Endodermal cell (in vitro differentiated cells): ENCODE measurements around the gene SLC30A5. TPM values are rescaled to one million over a fixed set of nuclear protein-coding genes. Genes with fewer than 3 reads are reported as not detected.

Experiments used
- DNase-seq: peaks from one replicate; pipeline ENCODE4 v3.0.0-alpha.2; 2017
- H3K27ac ChIP-seq: 2 replicates; pipeline ENCODE4 v1.5.1; 2013; ENCODE audit warnings: mild to moderate bottlenecking, low read depth, low read length, moderate library complexity
- H3K27me3 ChIP-seq: 2 replicates; pipeline ENCODE4 v1.6.1; 2013; ENCODE audit warnings: mild to moderate bottlenecking, low read length, moderate library complexity; ENCODE audit not compliant: insufficient read depth, control insufficient read depth, poor library complexity, severe bottlenecking
- H3K36me3 ChIP-seq: 2 replicates; pipeline ENCODE4 v1.7.0; 2013; ENCODE audit warnings: mild to moderate bottlenecking, low read length, moderate library complexity; ENCODE audit not compliant: control insufficient read depth, insufficient read depth
- H3K4me1 ChIP-seq: one replicate; pipeline ENCODE4 v1.7.0; 2013; ENCODE audit warnings: low read length; ENCODE audit not compliant: control insufficient read depth, insufficient read depth
- H3K4me3 ChIP-seq: 2 replicates; pipeline ENCODE4 v1.5.1; 2013; ENCODE audit warnings: mild to moderate bottlenecking, low read length, moderate library complexity
- H3K9ac ChIP-seq: 2 replicates; pipeline ENCODE4 v1.6.1; 2013; ENCODE audit warnings: mild to moderate bottlenecking, low read length, moderate library complexity; ENCODE audit not compliant: poor library complexity, severe bottlenecking; ENCODE audit errors: extremely low read depth
- H3K9me3 ChIP-seq: 2 replicates; pipeline ENCODE4 v1.6.1; 2013; ENCODE audit warnings: mild to moderate bottlenecking, low read length, moderate library complexity; ENCODE audit not compliant: control insufficient read depth
- H3K27ac Mint-ChIP-seq: 2 replicates; pipeline ENCODE4 v1.8.0; 2020; ENCODE audit warnings: mixed read lengths
- H3K27me3 Mint-ChIP-seq: 2 replicates; pipeline ENCODE4 v1.8.0; 2021; ENCODE audit warnings: mild to moderate bottlenecking, mixed read lengths; ENCODE audit not compliant: insufficient read depth
- H3K36me3 Mint-ChIP-seq: 2 replicates; pipeline ENCODE4 v1.8.0; 2020; ENCODE audit warnings: low read depth, mixed read lengths
- H3K4me1 Mint-ChIP-seq: 2 replicates; pipeline ENCODE4 v1.8.0; 2020; ENCODE audit warnings: mixed read lengths
- H3K4me3 Mint-ChIP-seq: 2 replicates; pipeline ENCODE4 v1.8.0; 2020; ENCODE audit warnings: mild to moderate bottlenecking, moderate library complexity, mixed read lengths
- H3K9me3 Mint-ChIP-seq: 2 replicates; pipeline ENCODE4 v1.8.0; 2020; ENCODE audit warnings: mild to moderate bottlenecking, mixed read lengths
- WGBS, 2 experiments: methylation state at CpG; one replicate each; pipeline versions ENCODE4 v1.1.5 to v1.1.7; 2013; ENCODE audit warnings: missing lambda C conversion rate in 2 of 2, mixed read lengths in 1 of 2; ENCODE audit not compliant: insufficient coverage in 1 of 2, insufficient read length in 1 of 2; 5-methylcytosine and 5-hydroxymethylcytosine counted together
- total RNA-seq, 2 donors: library from RNA; stranded (reverse); fragmentation: NEBNext Ultra II Directional in 1 of 2; extraction: Animal tissue kit (Norgen Biotek cat#: 25700) in 1 of 2; gene quantifications; 2 replicates in 1 of 2; 3 replicates in 1 of 2; pipeline ENCODE4 v1.2.1, GENCODE V29; 2021
- TF ChIP-seq, protein P1 (sequence below): fragments of 200-600 bp; sonication (generic); conservative IDR thresholded peaks from 2 replicates; pipeline ENCODE4 v1.5.0; 2021; ENCODE audit warnings: antibody characterized with exemption, mild to moderate bottlenecking

SLC30A5 gene
- total RNA-seq, 2 donors from 2014 or later = 49.6 to 64.7 TPM

DNA sequence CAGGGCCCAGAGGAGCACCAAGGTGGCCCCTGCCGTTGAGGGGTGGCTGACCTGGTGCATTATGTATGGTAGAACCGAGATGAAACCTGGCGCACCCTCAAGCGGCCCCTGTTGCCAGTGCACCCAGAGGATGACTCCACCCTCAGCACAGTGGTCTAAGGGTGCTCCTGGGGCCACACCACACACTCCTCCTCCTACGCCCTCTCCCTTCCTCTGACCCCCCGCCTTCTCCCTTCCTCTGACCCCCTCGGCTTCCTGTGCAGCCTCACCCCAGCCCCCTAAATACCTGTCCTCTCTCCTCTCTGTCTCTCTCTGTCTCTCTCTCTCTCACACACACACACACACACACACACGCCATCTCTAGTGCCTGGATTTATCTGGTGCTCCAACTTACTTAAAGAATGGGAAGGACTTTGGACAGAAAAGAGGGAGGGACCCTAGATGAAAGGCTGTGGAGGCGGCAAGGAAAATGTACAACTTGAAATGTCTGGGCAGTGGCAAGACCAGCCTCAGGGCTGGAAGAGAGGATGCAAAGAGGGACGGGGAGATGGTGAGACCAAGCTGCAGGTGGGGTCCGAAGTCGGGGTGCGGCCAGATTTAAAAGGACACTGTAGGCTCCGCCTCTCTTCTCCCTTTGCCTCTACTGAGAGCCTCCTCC, 18.2 kb upstream of the SLC30A5 start:
- no peak overlapping the region for H3K27ac Mint-ChIP-seq
- H3K9me3 Mint-ChIP-seq = no peaks in the 10 kb centered on the region
- Histone ChIP-seq H3K36me3 (no peaks in the 10 kb centered on the region), H3K4me1 (no peaks in the 10 kb centered on the region), H3K4me3 (no peak overlapping the region), H3K27me3 (no peaks in the 10 kb centered on the region), H3K9me3 (no peaks in the 10 kb centered on the region), H3K9ac (no peak overlapping the region), H3K27ac (no peak overlapping the region)
- no peaks in the 10 kb centered on the region for H3K4me1 Mint-ChIP-seq
- 77 to 86% methylated on average over 6 to 14 of the region's 14 CpGs for WGBS, 2 experiments
- H3K27me3 Mint-ChIP-seq = no peaks in the 10 kb centered on the region
- H3K36me3 Mint-ChIP-seq = no peaks in the 10 kb centered on the region
- no peak overlapping the region for H3K4me3 Mint-ChIP-seq
- no peak for DNase-seq
- TF ChIP-seq, protein P1, sequence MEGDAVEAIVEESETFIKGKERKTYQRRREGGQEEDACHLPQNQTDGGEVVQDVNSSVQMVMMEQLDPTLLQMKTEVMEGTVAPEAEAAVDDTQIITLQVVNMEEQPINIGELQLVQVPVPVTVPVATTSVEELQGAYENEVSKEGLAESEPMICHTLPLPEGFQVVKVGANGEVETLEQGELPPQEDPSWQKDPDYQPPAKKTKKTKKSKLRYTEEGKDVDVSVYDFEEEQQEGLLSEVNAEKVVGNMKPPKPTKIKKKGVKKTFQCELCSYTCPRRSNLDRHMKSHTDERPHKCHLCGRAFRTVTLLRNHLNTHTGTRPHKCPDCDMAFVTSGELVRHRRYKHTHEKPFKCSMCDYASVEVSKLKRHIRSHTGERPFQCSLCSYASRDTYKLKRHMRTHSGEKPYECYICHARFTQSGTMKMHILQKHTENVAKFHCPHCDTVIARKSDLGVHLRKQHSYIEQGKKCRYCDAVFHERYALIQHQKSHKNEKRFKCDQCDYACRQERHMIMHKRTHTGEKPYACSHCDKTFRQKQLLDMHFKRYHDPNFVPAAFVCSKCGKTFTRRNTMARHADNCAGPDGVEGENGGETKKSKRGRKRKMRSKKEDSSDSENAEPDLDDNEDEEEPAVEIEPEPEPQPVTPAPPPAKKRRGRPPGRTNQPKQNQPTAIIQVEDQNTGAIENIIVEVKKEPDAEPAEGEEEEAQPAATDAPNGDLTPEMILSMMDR = no peak

DNA sequence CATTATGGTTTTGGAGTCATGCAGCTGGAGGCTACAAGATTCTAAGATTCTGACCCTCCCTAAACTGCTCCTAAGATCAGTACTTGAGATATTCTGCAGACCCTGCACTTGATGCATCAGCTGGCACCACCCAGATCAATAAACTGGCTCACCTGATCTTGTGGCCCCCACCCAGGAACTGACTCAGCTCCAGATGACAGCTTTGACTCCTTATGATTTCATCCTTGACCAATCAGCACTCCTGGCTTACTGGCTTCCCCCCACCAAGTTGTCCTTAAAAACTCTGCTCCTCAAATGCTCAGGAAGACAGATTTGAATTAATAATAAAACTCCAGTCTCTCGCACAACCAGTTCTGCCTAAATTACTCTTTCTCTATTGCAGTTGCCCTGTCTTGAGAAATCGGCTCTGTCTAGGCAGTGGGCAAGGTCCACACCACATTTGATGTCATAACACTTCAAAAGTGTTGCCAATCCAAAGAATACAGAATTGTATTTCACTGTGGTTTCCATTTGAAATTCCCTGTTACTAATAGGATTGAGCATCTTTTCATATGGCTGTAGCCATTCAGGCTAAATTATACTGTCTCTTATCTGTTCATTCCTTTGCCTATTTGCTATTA, 14.8 kb upstream of the SLC30A5 start:
- H3K36me3 Mint-ChIP-seq = no peaks in the 10 kb centered on the region
- no peak for DNase-seq
- Histone ChIP-seq H3K27ac (no peak overlapping the region), H3K36me3 (no peaks in the 10 kb centered on the region), H3K4me1 (no peaks in the 10 kb centered on the region), H3K27me3 (no peaks in the 10 kb centered on the region), H3K4me3 (no peak overlapping the region), H3K9me3 (no peaks in the 10 kb centered on the region), H3K9ac (no peak overlapping the region)
- WGBS, 2 experiments = 89 to 93% methylated on average over 2 of the region's 2 CpGs
- no peaks in the 10 kb centered on the region for H3K27me3 Mint-ChIP-seq
- peaks cover 2% of the 10 kb centered on the region for H3K4me1 Mint-ChIP-seq
- TF ChIP-seq, protein P1 = no peak
- H3K4me3 Mint-ChIP-seq = no peak overlapping the region
- H3K27ac Mint-ChIP-seq = no peak overlapping the region
- no peaks in the 10 kb centered on the region for H3K9me3 Mint-ChIP-seq

DNA sequence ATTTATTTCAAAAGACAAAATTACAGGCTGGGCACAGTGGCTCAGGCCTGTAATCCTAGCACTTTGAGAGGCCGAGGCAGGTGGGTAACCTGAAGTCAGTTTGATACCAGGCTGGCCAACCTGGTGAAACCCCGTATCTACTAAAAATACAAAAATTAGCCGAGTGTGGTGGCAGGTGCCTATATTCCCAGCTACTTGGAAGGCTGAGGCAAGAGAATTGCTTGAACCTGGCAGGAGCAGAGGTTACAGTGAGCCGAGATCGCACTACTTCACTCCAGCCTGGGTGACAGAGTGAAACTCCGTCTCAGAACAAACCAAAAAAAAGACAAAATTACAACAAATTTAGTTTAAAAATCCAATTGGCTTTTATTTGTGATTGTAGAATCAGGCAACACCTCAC, 14.3 kb upstream of the SLC30A5 start:
- no peaks in the 10 kb centered on the region for H3K9me3 ChIP-seq
- H3K4me3 Mint-ChIP-seq = no peak overlapping the region
- no peak overlapping the region for H3K27ac Mint-ChIP-seq
- no peak overlapping the region for H3K27ac ChIP-seq
- peaks cover 2% of the 10 kb centered on the region for H3K4me1 Mint-ChIP-seq
- no peaks in the 10 kb centered on the region for H3K27me3 Mint-ChIP-seq
- H3K9ac ChIP-seq = no peak overlapping the region
- no peak for DNase-seq
- H3K36me3 Mint-ChIP-seq = no peaks in the 10 kb centered on the region
- H3K9me3 Mint-ChIP-seq = no peaks in the 10 kb centered on the region
- TF ChIP-seq, protein P1 = no peak
- WGBS, 2 experiments = 92 to 96% methylated on average over 6 of the region's 6 CpGs
- H3K4me3 ChIP-seq = no peak overlapping the region
- no peaks in the 10 kb centered on the region for H3K36me3 ChIP-seq
- H3K4me1 ChIP-seq = no peaks in the 10 kb centered on the region
- H3K27me3 ChIP-seq = no peaks in the 10 kb centered on the region
